Uterus (tissue), 2 donors: ENCODE data around the gene ADCK2.

ENCODE experiments used
- CTCF ChIP-seq, 4 experiments: fragments of 200-600 bp in 2 of 4; fragments of 450-650 bp in 2 of 4; sonication (generic) in 2 of 4; IDR thresholded peaks; one replicate each; pipeline ENCODE4 v1.5.1; 2016 to 2019; ENCODE audit warnings: antibody characterized with exemption in 4 of 4, mild to moderate bottlenecking in 2 of 4, moderate library complexity in 1 of 4
- POLR2A ChIP-seq, 2 donors: fragments of 450-650 bp; IDR thresholded peaks; one replicate each; pipeline ENCODE4 v1.6.1; 2016; ENCODE audit warnings: antibody characterized with exemption in 2 of 2, mild to moderate bottlenecking in 1 of 2, moderate library complexity in 1 of 2

GRCh38 chr7:140639366-140640053 lies 33.2 kb upstream of the ADCK2 start:
- no peak for TF ChIP-seq CTCF (IDR thresholded peaks at IDR 0.05)
- no peak for TF ChIP-seq POLR2A (IDR thresholded peaks at IDR 0.05)
